Activated CD4-positive, CD25-positive, alpha-beta regulatory T cell treated with anti-CD3 and anti-CD28 coated beads, Interleukin-2, amount 50 U/mL, for 72 hours (primary cell): Measurements from ENCODE around the gene REXO4.
A peak's percentile ranks its signal among the peaks of the same experiment; 100 is the strongest.
"Not testable (repeated sequence)": the region's sequence is repeated elsewhere in the genome, so short reads cannot be mapped to it uniquely, and the experiment has no call there.

Source experiments
- DNase-seq: peaks from one replicate; pipeline ENCODE4 v3.0.0; 2021

The REXO4 gene, protein sequence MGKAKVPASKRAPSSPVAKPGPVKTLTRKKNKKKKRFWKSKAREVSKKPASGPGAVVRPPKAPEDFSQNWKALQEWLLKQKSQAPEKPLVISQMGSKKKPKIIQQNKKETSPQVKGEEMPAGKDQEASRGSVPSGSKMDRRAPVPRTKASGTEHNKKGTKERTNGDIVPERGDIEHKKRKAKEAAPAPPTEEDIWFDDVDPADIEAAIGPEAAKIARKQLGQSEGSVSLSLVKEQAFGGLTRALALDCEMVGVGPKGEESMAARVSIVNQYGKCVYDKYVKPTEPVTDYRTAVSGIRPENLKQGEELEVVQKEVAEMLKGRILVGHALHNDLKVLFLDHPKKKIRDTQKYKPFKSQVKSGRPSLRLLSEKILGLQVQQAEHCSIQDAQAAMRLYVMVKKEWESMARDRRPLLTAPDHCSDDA

DNA sequence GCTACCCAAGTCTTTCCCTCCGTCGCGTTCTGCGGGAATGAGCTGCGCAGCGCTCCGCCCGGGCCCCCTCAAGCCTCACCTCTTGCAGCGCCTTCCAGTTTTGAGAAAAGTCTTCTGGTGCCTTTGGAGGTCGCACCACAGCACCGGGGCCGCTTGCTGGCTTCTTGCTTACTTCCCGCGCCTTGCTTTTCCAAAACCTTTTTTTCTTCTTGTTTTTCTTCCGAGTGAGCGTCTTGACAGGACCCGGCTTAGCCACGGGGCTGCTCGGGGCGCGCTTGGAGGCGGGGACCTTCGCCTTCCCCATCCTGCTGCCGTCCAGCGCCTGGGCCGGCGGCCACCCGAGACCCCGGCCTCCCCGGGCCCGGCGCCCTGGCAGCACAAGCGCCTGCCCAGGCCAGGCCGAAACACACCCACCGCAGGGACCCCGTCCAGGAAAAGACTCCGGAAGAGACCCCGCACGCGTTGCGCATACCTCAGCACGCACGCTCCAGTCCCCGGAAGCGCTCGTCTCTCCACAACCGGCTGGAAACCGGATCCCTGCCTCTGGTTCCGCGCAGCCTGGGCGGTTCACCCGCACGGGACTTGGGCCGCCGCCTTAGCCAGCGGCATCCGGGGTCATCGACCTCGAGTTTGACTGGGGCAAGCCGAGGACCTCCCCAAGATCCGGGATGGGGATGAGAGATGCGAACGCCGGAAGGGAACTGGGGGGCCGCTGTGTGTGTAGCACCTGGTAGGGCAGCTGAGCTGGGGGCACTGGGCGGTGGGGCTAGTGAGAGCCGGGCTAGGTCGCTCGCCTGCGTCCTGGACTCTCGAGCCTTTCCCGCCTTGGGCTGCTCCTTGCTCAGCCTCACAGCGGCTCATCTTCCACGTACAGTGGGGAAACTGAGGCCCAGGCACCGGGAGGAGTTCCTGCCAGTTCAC is at the start of gene REXO4:
TSS of gene REXO4 (minus strand) at position 470 of the 921 bp plus-strand sequence. CDS start at position 304, 166 bp downstream.
- peak; percentile 82 for DNase-seq

DNA sequence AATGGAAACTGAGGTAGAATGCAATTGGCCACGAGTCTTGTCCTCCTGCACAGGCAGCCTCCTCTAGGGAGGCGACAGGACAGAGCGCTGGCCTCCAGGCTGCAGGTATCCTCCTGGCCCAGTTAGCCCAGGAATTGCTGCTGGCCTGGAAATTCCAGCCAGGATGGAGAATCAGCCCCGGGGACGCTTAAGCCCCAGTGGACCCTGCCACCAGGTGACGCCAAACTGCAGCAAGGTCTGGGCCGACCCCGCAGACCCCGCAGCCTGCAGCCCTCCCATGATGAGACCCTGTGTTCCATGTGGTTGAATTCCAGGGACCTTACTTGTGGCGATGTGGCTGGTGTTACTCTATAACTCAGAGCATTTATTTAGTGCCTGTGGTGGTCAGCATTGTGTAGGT is 49.3 kb upstream of the REXO4 start:
- DNase-seq, result no peak

DNA sequence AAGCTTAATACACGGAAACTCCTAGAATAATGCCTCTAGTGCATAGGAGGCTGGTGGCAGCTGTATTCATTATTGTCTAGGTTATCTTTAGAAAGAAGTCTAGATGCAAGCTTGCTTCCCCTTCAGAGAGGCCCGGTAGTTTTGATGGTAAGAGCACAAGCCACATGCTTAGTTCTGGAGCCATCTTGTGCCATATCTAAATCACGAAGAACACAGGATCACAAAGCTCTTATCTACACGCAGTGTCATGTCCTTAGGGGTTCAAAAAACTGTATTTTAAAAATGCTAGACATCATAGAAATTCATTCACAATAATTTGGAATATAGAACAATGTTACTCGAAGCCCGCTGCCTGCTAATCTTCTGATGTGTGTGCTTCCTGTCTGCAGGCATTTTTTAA is 48.2 kb upstream of the REXO4 start:
- DNase-seq, result no peak

DNA sequence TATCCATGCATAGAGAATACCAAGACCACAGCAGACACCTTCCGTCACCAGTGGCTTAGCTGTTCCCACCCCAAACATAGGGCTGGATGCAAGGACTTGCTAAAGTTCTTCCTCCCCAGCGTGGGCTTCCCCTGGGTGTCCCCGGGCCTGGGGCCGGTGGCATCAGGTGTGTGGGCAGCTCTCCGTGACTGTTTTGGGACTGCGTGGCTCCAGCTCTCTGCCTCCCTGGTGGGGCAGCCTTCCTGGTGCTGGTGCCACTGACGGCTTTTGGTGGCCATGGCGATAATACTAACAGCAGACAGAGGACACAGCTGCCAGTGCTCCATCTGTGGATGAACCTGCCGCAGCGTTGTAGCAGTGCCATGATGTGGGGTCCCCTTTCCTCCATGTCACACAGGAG is 46.8 kb upstream of the REXO4 start:
- no peak for DNase-seq

DNA sequence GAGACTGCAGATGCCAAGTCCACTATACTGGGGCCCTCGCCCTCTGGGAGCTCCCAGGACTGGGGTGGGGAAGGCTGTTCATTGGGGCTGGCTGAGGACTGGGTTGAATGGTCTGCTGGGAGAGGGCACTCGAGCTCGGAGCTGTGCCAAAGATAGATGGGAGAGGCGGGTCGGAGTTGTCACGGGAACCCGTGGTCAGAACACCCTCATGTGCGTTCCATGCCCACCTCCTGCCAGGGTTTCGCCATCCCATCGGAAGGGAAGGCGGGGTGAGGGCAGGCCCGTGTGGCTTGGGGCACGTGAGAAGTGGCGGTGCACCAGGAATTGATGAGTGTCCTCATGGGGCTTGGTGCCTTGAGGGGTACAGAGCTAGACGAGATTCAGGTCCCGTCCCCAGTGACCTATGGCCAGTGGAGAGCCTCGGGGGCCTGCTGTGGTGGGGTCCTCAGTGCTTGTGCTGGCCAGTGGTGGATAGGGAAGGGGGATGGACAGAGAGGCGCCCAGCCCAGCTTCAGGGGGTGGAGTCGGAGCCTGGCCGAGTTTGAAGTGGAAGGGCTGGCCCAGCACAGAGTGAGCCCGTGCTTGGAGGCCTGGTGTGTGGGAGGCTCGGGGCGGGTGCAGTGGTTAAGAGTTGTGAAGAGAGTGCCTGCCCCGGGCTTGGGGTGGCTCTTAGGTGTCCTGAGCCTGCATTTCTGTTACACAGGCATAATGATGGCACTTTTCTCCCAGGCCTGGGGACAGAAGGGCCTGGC is 46.2 kb upstream of the REXO4 start:
- DNase-seq, result no peak

DNA sequence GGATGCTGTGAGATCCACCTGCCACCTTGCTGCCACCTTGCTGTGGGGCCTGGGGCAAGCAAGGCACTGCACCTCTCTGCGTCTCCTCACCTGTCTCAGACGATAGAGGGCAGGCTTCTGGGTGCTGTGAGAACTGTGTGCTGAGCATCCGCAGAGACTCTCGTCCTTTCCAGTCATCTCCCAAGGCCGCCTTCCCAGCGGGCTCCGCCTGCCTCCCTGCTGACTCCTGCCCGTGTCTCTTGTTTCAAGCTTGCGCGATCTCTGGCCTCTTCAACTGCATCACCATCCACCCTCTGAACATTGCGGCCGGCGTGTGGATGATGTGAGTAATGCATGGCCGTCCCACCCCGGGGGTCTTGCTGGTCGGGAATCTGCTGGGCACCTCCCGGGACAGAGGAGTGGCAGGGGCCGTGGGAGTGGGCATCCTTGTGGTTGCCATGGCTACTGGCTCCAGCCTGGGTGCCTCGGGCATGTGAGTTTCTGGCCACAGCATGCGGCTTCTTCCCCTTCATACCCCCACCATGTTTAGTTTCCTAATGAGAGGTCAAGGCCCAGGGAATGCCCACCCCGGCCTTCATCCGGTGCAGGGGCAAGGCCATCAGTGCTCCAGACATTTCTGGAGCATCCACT is 45.5 kb upstream of the REXO4 start:
- DNase-seq, result no peak

DNA sequence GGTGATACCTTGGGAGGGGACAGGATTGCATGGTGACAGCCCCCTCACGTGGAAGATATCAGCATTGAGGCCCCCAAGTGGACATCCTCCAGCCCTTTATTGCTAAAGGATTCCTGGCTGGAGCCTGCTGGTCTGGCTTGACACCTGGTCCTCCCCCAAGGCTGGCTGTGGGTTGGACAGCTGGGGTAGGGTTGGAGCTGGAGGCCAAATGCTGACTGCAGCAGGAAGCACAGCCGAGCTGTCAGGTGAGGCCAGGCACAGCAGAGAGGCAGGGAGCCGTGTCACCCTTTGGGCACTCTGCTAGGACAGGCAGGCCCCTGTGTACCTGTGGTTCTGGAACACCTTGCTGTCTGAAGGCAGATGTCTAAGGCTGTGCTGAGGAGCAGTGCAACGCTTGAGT is 44.2 kb upstream of the REXO4 start:
- no peak for DNase-seq

DNA sequence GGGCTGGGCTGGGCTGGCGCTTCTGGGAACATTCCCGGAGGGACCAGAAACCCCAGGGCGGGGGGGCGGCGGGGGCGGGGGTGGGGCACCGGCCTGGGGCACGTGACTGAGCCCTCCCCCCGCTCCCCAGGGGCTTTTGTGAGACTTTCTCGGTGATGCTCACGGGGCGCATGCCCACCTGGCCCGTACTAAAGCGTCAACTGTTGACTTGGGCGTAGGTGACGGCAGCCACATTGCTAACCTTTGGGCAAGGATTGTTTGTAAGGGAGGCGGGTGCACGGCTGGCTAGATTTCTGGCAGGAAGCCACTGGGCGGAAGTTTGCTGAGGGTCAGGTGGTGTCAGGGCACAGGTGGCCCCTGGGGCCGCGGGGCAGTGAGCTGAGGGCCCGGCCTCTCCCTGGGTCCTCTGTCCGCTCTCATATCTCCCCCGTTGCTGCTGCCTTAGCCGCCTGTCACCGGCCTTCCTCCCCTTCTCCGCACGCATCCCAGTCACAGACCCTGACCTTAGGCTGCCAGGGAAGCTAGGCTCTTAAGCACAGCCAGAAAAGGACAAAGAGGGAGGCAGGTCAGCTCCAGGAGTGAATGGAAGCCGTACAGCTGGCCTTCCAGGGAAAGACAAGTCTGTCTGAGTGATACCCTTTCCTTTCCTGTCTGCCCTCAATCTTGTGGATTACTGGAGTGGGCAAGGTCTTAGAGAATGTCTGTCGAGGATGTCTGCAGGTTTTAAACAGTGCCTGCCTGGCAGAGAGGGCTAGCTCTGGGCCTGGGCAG is 42.8 kb upstream of the REXO4 start:
- peak; percentile 40 for DNase-seq

DNA sequence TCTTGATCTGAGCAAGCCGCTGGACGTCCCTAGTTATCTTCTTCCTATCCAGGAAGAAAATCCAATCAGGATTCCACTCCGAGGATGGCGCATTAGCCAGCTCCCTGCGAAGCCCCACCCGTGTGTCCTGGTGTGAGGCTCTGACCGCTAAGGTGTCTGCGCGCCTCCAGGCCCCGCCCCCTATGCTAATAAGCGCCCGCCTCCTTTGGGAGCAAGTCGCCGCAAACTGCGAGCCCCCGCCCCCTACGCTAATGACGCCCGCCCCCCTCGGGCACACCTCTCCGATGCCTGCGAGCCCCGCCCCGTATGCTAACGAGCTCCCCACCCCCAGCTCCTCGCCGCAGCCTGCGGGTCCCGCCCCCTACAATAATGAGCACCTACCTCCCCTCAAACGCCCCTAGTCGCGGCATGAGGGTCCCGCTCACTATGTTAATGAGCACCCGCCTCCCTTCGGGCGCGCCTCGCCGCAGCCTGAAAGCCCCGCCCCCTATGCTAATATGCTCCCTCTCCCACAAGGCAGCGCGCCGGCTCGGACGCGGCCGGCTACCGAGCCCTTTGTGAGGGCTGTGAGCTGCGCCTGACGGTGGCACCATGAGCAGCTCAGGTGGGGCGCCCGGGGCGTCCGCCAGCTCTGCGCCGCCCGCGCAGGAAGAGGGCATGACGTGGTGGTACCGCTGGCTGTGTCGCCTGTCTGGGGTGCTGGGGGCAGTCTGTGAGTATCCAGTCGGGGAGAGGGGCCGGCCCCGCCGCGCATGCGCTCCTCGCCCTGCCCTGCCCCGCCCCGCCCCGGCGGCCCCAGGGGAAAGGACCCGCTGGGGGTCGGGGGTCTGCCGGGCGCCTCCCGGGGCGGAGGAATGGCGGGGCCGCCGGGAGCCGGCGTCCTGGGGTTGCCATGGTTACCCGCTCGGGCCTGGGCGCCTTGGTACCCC is 41.9 kb upstream of the REXO4 start, which contains the start of gene CACFD1:
TSS of gene CACFD1 (plus strand) at position 503 of the 929 bp plus-strand sequence. CDS start at position 592, 89 bp downstream.
- DNase-seq, result peak; percentile 93

DNA sequence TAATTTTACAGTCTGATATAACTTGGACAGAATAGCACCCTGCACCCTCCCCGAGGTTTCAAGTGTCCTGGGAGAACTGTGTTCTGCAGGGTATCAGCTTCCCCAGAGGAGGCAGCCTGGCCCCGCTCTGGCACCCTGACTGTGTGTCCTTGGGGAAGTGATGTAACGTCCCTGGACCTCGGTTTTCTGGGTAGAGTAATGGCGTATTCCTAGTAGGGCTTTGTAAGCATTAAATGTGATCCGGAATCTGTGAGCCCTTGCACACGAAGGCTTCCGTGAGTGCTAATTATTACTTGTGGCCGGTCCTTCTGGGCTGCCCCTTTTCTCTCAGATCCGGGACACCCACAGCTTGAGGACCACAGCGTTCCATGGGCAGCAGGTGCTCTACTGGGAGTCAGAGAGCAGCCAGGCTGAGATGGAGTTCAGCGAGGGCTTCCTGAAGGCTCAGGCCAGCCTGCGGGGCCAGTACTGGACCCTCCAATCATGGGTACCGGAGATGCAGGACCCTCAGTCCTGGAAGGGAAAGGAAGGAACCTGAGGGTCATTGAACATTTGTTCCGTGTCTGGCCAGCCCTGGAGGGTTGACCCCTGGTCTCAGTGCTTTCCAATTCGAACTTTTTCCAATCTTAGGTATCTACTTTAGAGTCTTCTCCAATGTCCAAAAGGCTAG is 41.0 kb upstream of the REXO4 start:
- DNase-seq, result no peak

DNA sequence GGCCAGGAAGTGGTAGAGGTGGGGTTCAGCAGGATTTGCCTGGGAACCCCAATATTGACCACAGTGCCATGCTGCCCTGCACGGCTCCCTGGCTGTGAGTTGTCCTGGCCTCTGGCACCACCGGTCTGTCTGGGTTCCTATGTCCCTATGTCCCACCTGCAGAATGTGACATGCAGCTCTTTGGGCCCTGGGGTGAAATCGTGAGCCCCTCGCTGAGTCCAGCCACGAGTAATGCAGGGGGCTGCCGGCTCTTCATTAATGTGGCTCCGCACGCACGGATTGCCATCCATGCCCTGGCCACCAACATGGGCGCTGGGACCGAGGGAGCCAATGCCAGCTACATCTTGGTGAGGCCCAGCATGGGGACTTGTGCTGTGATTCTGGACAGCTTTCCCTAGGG is 39.9 kb upstream of the REXO4 start:
- no peak for DNase-seq

DNA sequence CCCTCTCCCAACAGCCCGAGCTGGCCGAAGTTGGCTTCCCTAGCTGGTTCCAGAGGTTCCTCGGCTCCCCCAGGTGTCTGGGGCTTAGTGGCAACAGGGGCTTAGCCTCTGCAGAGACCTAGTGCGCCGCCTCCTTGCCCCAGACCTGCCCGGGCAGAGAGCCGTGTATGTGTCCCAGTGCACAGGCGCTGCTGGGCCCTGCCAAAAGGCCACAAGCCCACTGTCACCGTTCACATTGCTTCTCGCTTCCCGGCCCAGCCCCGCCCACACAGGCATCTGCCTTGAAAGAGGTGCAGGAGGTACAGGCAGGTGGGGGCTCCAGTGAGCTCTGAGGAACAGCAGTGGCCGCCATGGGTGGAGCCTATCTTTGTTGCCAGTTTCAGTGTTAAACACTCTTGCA is 39.4 kb upstream of the REXO4 start:
- DNase-seq, result no peak

DNA sequence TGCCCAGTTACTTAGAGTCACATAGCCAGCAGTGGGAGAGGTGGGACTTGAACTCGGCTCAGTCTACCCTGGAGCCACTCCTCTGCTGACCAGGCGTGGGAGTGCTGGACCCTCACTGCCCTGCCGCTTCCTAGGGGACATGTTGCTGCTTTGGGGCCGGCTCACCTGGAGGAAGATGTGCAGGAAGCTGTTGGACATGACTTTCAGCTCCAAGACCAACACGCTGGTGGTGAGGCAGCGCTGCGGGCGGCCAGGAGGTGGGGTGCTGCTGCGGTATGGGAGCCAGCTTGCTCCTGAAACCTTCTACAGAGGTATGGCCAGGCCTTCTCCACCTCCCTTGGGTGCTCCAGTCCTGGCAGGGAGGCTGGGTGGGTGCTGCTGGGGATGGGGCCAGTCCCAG is 38.6 kb upstream of the REXO4 start:
- DNase-seq, result no peak

DNA sequence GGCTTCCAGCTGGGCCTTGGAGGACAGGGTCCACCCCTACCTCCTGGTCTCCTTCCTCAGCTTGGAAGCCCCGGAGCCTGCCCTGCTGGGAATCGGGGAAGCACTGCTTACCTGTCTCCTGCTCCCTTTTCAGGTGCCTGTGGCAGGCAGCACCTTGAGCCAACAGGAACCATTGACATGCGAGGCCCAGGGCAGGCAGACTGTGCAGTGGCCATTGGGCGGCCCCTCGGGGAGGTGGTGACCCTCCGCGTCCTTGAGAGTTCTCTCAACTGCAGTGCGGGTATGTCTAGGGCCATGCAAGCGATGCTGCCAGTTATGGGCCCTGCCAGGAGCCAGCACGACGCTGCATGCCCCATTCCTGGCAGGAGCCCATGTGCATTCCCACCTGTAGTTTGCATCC is 38.1 kb upstream of the REXO4 start:
- no peak for DNase-seq

DNA sequence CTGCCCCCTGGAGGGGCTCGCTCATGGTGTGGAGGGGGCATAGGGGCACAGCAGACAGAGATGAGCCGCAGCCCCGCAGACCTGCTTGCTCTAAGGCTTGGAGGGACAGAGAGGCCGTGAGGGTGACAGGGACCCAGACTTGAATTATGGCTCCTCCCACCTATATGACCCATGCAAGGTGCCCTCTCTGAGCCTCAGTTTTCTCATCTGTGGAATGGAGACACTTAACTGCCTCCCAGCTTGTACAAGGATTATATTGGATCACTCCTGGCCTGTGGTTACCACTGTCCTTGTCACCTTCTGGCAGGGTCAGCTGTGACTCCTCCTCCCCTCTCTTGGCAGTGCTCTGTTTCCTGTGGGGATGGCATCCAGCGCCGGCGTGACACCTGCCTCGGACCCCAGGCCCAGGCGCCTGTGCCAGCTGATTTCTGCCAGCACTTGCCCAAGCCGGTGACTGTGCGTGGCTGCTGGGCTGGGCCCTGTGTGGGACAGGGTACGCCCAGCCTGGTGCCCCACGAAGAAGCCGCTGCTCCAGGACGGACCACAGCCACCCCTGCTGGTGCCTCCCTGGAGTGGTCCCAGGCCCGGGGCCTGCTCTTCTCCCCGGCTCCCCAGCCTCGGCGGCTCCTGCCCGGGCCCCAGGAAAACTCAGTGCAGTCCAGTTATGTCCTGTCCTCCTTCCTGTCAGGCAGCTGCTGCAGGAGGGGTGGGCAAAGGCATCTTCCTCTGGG is 37.3 kb upstream of the REXO4 start:
- DNase-seq, result no peak

DNA sequence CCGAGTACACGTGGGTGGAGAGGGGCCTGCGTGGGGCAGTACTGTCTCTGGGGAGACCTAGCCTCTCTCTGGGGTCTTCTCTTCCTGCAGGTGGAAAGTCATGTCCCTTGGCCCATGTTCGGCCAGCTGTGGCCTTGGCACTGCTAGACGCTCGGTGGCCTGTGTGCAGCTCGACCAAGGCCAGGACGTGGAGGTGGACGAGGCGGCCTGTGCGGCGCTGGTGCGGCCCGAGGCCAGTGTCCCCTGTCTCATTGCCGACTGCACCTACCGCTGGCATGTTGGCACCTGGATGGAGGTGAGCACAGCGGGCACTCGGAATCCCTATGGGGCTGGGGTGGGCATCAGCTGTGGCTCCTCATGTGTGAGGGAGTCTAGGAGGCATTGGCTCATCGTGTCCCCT is 36.5 kb upstream of the REXO4 start:
- DNase-seq, result no peak

DNA sequence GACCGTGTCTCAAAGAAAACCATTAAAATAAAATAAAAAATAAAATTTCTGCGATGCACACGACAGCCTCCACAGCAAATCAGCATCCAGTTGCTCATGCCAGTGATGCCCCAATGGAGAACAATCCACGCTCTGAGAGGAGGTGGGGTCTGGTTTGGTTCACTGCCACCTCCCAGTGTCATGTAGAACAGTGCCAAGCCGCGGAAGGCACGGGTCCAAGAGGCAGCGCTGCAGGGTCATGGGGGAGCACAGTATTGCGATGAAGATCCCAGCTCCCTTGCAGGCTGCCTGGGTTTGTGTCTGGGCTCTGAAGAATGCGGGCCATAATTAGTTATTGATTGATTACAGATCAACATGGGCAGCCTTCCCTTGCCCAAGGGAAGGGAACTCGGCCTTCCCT is 35.8 kb upstream of the REXO4 start:
- no peak for DNase-seq

DNA sequence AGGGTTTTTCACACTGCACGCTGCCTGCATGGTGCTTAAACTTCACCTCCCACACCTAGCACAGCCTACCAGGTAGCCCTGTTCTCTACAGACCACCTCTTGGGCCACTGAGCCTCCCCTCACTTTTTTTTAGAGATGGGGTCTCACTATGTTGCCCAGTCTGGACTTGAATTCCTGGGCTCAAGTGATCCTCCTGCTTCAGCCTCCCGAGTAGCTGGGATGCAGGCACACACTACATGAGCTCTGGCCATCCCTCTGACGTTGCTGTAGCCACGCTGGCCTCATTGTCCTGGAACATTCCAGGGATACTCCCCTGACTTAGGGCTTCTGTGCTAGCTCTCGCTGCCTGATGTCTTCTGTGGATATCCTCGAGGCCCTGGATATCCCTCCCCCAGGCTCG is 34.8 kb upstream of the REXO4 start:
- no peak for DNase-seq

DNA sequence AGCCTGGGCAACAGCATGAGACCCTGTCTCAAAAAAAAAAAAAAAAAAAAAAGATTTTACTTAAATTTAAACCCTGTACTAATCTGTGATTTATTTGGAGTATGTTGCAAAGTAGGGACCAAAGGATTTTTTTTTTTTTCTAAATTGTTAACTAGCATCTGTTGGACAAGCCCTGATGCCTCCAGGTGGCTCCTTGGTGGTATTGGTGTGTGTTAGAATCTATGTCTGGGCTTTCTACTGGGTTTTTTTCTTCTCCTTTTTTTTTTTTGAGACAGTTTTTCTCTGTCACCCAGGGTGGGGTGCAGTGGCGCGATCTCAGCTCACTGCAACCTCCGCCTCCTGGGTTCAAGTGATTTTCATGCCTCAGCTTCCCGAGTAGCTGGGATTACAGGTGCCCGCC is 34.1 kb upstream of the REXO4 start:
- not testable (repeated sequence) for DNase-seq
